Activated T-cell treated with anti-CD3 and anti-CD28 coated beads for 1 hour (primary cell): ENCODE measurements around the gene HES2.
"Not testable (repeated sequence)": the region's sequence is repeated elsewhere in the genome, so short reads cannot be mapped to it uniquely, and the experiment has no call there.

ENCODE experiments used
- DNase-seq: peaks from one replicate; pipeline ENCODE4 v3.0.0-alpha.2; 2020; ENCODE audit warnings: low read depth

The HES2 gene

GRCh38 chr1:6418668-6419396 lies 887 bp downstream of the HES2 start:
- no peak for DNase-seq

GRCh38 chr1:6417961-6418667 lies 1.6 kb downstream of the HES2 start:
- DNase-seq: no peak

- DNase-seq: no peak
Observed at GRCh38 chr1:6416906-6417305, 2.8 kb downstream of the HES2 start.

GRCh38 chr1:6416295-6416656 lies 3.4 kb downstream of the HES2 start:
- DNase-seq: no peak

- DNase-seq: no peak
Observed at GRCh38 chr1:6414881-6415626, 4.7 kb downstream of the HES2 start.

DNA sequence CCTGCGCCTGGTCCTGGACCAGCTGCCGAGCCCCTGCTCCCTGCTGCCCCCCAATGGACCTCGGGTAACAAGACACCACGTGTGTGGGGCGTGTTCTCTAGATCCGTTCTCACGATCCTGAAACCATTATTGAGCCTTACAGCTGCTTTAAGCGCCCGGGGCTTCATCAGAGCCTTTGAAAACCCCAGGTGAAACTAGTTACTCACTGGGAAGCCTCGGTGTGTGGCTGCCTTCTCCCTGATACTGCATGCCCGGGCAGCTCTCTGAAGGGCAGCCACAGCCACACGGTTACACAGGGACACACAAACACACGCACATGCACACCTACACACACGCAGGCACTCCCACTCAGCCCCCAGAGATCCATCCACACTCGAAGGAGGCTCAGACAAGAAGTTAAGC lies 5.3 kb downstream of the HES2 start:
- DNase-seq: no peak

DNA sequence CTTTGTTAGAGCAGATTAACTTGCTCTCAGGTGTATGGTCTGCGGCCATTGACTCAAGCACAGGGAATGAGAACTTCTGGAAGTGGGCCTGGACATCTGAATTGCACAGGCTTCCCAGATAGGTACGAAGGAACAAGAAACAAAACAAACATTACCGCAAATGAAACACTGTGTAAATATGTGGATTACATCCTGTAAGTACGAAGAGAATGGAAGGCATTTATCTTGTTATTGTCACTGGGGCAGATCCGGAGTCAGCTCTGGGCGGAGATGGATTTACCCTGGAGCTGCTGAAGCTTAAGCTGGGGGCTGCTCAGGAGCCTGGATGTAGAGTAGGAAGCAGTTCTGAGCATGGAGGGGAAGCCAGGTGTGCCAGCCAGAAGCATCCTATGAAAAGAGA lies 6.8 kb downstream of the HES2 start:
- DNase-seq: no peak

- no peak for DNase-seq
Observed at GRCh38 chr1:6410248-6410893, 9.3 kb downstream of the HES2 start.

DNA sequence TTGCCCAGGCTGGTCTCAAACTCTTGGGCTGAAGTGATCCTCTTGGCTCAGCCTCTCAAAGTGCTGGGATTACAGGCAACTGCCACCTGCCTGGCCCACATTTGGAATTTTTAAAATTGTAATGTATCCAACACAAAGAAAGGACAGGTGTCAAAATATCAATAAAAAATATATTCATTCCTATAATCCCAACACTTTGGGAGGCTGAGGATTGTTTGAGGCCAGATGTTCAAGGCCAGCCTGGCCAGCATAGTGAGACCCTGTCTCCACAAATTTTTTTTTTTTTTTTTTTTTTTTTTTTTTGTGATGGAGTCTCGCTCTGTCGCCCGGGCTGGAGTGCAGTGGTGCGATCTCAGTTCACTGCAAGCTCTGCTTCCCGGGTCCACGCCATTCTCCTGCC lies 10.0 kb downstream of the HES2 start:
- no peak for DNase-seq

DNA sequence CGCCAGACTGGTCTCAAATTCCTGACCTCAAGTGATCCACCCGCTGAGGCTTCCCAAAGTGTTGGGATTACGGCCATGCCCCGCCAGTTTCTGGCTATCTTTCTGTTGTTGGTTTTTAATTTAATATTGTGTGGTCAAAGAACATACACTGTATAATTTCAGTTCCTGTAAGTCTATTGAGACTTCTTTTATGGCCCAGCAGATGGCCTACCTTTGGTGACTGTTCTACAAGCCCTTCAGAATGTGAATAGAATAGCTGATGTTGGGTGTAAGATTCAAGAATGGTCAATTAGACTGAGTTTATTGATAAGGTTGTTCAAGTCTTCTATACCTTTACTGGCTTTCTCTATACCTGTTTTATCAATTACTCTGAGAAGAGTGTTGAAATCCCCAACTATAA lies 10.7 kb downstream of the HES2 start:
- DNase-seq: no peak

- no peak for DNase-seq
Observed at GRCh38 chr1:6408023-6408422, 11.7 kb downstream of the HES2 start.

- DNase-seq: no peak
Observed at GRCh38 chr1:6401673-6402072, 18.0 kb downstream of the HES2 start.

- no peak for DNase-seq
Observed at GRCh38 chr1:6399294-6399693, 20.4 kb downstream of the HES2 start.

- no peak for DNase-seq
Observed at GRCh38 chr1:6397844-6398441, 21.8 kb downstream of the HES2 start.

DNA sequence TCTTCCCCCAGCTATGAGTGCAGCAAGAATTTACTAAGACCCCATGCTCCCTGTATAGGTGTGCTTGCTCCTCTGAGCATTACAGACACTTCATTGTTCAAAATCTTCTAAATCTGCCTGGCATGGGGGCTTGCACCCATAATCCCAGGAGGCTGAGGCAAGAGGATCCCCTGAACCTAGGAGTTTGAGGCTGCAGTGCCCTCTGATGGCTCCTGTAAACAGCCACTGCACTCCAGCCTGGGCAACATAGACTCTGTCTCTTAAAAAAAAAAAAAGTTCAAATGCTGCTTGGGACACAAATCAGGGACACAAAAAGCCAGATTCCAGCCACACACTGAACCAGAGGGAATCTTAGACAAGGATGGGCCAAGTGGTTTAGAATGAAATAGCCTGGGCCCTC lies 22.7 kb downstream of the HES2 start:
- DNase-seq: no peak

DNA sequence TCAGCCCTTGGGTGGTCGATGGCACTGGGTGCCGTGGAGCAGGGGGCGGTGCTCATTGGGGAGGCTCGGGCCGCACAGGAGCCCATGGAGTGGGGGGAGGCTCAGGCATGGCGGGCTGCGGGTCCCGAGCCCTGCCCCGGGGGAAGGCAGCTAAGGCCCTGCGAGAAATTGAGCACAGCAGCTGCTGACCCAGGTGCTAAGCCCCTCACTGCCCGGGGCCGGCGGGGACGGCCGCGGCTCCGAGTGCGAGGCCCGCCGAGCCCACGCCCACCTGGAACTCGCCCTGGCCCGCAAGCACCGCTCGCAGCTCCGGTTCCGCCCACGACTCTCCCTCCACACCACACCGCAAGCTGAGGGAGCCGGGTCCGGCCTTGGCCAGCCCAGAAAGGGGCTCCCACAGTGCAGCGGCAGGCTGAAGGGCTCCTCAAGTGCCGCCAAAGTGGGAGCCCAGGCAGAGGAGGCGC lies 23.9 kb downstream of the HES2 start:
- not testable (repeated sequence) for DNase-seq

- not testable (repeated sequence) for DNase-seq
Observed at GRCh38 chr1:6395130-6395529, 24.6 kb downstream of the HES2 start.

DNA sequence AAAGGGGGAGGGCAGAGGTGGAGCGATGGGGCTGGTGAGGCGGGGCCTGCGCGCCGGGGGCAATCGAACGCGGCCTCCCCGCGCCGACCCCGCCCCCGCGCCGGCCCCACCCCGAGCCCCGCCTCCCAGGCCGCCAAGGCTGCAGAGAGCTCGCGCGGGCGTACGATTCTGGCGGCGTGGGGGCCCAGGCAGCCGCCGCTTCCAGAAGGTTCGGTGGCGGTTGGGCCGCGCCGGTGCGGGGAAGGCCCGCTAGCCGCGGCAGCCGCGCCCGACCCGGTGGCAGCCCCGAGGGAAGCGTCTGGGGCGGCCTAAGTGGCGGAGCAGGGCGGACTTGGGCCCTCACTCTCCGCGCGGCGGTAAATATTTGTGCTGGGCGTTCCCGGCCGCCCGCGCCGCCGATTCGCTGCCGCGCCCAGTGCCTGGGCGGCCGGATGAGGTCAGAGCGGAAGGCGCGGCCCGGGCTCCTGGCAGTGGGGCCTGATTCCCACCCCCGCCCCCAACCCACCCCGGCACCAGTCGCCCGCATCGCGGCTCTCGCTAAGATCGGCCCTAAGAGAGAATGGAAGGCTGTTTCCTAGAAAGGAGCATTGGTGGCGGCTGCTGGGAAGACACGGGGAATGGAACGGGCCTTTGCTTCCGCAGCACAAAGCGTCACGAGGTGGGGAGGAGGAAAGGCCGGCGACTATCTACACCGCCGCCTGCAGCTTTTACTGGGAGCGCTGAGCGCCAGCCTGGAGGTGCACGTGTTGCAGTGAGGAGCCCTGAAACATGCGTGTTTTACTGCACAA lies 26.1 kb downstream of the HES2 start, which contains the start of gene ACOT7:
Gene ACOT7, minus strand, starts transcription at position 368 of the 788 bp plus-strand sequence. CDS start 368 bp downstream, outside the sequence.
- peak; percentile 89 for DNase-seq

DNA sequence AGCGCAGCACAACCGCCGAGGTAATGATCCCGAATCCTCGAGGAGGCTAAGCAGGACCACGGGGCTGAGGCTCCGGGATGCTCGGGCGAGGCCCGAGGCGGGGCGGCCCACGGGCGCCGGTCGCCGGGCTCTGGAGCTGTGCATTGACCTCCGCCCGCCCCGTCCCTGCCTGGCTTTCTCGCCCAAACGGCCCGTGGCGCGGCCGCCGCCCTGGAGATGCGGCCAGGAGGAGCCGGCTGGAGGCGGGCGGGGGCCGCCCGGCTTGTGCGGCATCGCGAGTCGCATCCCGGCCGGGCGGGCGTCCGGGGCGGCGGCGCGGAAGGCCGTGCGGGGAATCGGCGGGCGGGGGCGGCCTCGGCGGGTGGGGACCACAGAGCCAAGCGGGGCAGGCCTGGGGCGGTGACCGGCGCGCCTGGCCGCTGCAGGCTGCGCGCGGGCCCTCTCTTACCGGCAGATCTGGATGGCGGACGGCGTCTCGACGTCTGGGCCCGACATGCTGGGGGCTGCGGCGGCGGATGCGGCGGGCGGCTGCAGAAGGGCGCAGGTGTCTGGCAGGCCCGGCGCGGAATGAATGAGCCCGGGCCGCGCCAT lies 26.8 kb downstream of the HES2 start:
- DNase-seq: no peak

DNA sequence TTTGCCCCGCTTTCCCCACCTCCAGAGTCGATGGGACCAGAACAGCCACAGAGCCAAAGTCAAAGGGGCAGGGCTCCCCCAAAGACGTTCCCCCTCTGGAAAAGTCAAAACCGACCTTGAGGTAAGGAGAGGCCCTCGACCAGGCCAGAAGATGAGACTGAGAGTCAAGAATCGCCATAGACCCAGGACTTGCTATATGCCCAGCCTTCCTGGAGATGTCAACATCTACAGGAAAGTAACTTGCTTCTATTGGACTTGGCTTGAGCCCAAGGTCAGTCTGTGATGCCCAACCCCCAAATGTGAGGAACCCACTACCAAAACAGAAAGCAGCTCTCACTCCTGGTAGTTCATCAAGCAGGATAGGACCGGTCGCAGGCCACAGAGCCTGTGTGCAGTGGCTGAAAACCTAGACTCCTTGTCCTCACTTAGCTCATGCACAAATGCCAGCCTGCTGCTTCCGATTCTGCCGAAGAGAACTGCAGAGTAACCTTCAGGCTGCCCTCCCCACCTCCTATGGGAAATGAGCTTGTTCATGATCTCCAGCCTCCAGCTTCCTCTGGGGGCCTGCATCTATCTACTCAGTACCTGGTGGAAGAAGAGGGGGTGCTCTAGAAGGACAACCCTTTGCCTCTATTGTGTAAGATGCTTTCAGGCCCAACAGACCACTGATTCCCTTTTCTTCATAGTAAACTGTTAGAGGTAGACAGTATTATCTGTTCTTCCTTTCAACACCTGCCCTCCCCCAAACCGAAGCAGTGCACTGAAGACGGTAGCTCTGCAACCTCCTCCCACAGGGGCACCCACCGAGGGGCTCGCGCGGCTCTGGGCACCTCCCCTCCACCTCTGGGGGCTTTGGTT lies 27.5 kb downstream of the HES2 start:
- no peak for DNase-seq
